ENCODE results near the gene ANGPTL4.
"Not testable (repeated sequence)": the region's sequence is repeated elsewhere in the genome, so short reads cannot be mapped to it uniquely, and the experiment has no call there.

The ANGPTL4 gene

DNA sequence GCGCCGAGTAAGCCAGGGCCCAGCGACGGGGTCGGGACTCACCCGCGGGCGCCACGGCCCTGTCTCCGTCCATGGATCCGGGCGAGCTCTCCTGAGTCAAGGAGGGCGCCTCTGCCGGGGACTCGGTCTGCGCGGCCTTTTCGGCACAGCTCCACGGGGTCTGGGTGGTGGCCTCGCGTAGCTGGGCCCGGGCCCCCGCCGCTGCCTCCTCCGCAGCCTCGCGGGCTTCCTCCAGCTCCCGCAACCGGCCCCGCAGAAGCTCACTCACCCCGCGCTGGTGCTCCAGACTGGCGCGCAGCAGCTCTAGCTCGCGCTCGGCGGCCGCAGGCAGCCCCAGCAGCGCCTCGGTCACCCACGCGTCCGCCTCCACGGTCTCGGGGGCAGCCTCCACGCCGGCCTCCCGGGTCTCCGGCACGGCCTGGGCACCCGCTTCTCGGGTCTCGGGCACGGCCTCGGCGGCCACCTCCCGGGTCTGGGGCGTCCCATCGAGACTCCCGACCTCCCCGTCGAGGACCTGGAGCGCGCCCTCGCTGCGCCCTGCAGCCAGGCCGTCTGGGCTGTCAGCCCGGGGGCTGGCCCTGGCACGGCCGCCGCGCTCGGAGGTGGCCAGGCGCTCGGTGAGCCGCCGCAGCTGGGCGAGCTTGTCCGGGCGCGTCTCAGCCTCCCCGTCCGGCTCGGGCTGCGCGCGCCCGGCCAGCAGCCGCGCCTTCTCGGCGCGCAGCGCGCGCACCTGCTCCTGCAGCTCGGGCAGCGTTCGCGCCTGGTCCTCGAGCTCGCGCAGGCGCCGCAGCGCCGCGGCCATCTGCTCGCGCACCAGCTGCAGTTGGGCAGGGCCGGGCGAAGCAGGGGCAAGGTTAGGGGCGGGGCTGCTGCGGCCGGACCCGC lies 29.3 kb upstream of the ANGPTL4 start:
- no peak for DNase-seq (ENCODE audit: low read depth in 1 of 2, low spot score in 1 of 2)

DNA sequence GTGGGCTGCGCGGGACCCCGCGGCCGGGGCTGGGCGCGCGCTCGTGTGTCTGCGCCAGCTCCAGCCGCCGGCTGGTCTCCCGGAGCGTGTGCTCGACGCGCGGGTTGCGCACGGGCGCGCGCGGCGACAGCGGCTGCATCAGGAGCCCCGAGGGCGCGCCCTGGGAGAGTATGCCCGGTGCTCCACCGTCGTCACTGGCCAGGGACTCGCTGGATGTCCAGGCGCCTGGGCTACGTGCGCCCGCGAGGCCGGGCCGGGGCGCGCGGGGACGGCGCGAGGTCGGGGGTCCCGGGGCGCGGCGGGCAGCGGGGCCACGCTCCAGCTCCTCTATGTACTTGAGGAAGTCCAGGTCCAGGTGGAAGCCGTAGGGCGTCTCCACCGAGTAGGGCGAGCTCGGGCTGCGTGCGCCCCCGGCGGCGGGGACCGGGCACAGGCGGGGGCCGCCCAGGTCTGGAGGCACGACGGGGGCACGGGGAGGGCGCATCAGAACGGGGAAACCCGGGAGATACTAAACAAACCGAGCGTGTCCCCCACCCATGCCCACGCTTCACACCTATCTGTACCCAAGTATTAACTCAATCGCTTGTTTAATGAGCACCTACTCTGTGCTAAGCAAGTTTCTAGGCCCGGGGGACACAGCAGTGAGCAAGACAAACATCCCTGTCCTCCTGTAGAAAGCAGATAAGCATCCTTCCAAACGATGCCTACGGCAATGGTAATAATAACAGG lies 28.4 kb upstream of the ANGPTL4 start:
- DNase-seq (ENCODE audit: low read depth in 1 of 2, low spot score in 1 of 2), result no peak

GRCh38 chr19:8336072-8336569 lies 27.8 kb upstream of the ANGPTL4 start:
- DNase-seq (ENCODE audit: low read depth in 1 of 2, low spot score in 1 of 2), result no peak

DNA sequence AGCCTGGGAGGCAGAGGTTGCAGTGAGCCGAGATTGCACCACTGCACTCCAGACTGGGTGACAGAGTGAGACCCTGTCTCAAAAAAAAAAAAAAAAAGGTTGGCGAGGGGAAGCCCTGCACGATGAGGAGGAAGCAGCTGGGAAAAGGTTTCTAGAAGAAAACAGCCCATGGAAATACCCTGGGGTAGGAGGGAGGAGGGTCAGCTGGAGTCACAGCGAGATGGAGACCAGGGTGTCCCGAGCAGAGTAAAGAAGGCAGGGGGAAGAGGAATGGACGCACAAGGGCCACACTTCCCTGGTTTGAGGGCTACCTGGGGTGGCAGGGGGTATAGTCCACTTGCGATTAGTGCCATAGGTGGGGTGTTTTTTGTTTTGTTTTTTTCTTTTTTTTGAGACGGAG lies 27.3 kb upstream of the ANGPTL4 start:
- no peak for DNase-seq (ENCODE audit: low read depth in 1 of 2, low spot score in 1 of 2)

DNA sequence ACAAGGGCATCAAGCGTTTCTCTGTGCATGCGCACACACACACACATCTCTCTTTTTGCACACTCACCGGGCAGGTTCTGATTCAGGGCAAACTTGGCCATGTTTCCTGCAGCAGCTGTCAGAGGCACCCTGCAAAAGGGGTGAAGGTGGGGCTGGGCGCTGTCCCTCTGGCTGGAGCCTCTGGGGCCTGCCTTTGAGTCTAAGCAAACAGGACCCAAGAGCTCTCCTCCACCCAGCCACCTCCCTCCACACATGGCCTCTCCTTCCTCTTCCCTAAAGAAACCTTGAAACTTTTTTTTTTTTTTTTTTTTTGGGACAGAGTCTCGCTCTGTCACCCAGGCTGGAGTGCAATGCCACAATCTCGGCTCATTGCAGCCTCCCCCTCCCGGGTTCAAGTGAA lies 26.2 kb upstream of the ANGPTL4 start:
- DNase-seq (ENCODE audit: low read depth in 1 of 2, low spot score in 1 of 2), result no peak

- no peak for DNase-seq (ENCODE audit: low read depth in 1 of 2, low spot score in 1 of 2)
Measured at GRCh38 chr19:8338835-8339234, 25.1 kb upstream of the ANGPTL4 start.

DNA sequence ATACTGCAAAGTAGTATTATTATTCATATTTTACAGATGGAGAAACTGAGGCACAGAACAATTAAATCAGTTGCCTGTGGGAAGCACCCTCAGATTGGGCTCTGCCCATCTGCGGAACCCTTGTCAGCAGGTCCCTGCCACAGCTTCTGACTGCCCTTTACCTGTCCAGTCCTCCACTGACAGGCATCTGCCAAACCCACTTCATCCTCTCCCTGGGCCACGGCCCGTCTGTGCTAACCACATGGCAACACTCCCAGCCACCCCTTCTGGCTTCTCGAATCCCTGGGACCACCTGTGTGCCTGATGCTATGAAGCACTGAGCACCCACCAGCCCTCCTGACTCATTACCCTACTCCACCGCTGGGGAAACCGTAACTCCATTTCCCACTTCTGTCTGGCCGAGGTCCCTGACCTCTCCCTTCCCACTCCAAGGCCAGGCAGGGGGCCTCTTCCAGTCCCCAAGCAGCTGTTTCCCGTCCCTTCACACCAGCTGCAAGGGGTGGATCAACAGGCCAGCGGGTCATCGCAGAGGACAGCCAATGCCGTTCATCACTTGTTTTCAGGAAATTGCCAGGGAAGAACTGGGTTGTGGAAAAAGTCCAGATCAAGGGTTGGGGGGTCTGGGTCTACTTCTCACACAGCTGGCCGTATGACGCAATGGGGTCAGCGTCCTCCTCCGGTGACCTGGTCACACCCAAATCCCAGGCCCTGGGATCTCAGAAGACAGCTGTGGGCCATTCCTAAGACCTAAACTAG lies 23.4 kb upstream of the ANGPTL4 start:
- no peak for DNase-seq (ENCODE audit: low read depth in 1 of 2, low spot score in 1 of 2)

GRCh38 chr19:8341504-8341903 lies 22.5 kb upstream of the ANGPTL4 start:
- DNase-seq (ENCODE audit: low read depth in 1 of 2, low spot score in 1 of 2), result not testable (repeated sequence)

DNA sequence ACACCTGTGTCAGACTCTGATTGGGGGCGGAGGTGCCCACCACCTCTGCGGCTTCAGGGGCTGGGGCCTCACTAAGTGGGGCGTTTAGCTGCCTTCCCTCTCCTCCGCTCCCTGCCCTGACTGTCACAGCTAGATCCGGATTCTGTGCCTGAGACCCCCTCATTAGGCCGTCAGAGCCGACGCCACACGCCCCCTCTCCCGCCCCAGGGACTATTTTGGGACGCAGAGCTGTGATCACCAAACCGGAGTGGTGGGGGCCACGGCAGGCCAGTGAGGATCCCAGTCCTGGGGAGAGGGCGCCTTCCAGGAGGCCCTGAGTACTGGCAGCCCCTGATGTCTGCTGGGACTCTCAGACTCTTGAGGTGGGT lies 21.7 kb upstream of the ANGPTL4 start:
- DNase-seq (ENCODE audit: low read depth in 1 of 2, low spot score in 1 of 2), result no peak

DNA sequence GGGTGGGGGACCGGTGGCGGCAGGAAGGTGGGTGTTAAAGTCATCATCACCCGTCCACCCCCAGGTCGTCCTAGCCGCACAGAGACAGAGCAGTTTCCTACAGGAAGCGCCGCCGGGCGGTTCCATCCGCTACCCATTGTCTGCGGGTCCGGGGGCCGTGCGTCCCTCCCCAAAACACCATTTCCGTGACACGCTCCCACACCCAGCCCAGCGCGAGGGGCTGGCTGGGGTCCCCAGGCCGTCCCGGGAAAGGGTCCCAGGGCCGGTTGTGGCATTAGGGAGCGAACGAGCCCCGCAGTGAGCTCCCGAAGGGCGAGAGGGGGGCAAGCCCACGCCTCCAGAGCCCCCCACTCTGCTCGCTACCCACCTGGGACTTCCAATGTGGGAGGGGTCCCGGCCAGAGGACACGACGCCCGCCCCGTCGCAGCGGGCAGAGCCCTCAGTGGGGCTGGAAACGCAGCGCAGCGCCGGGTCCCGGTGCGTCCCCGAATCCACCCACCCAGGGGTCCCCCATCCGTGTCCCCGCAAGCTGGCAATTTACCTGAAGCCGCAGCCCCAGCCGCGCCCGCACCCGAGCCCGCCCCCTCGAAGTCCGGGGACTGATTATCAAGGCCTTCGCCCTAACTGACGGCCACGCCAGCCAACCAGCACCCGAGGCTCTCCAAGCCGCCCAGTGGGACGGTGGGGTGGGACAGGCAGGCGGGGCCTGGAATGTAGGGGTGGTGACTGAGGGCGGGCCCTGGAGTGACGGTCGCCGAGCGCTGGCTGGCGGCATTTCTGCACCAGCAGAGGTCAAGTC lies 21.1 kb upstream of the ANGPTL4 start, which contains the start of gene KANK3:
TSS of gene KANK3 (minus strand) at position 579 of the 799 bp plus-strand sequence. CDS start 5,434 bp downstream, outside the sequence.
- DNase-seq (ENCODE audit: low read depth in 1 of 2, low spot score in 1 of 2), result peak; percentile 80 to 86

- no peak for DNase-seq (ENCODE audit: low read depth in 1 of 2, low spot score in 1 of 2)
Measured at GRCh38 chr19:8343483-8343844, 20.5 kb upstream of the ANGPTL4 start.

DNA sequence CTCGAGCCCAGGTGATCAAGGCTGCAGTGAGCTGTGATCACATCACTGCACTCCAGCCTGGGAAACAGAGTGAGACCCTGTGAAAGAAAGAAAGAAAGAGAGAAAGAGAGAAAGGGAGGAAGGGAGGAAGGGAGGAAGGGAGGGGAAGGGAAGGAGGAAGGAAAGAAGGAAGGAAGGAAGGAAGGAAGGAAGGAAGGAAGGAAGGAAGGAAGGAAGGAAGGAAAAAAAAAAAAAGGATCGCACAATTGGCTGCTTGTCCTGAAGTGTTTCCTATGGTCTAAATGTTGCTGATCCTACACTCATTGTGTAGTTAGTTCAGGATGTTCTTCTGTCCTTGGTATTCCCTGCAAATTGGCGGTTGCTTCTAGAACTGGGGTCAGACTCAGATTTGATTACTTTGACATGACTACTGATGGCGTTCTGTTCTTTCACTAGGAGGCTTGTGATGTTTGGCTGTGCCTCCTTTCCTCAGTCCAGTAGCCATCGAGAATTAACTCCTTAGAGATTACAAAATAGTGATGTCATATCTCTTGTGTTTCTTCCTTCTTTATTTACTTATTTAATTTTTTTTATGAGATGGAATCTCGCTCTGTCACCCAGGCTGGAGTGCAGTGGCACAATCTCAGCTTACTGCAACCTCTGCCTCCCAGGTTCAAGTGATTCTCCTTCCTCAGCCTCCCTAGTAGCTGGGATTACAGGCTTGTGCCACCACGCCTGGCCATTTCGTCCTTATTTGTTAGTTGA lies 14.2 kb upstream of the ANGPTL4 start:
- not testable (repeated sequence) for DNase-seq (ENCODE audit: low read depth in 1 of 2, low spot score in 1 of 2)

DNA sequence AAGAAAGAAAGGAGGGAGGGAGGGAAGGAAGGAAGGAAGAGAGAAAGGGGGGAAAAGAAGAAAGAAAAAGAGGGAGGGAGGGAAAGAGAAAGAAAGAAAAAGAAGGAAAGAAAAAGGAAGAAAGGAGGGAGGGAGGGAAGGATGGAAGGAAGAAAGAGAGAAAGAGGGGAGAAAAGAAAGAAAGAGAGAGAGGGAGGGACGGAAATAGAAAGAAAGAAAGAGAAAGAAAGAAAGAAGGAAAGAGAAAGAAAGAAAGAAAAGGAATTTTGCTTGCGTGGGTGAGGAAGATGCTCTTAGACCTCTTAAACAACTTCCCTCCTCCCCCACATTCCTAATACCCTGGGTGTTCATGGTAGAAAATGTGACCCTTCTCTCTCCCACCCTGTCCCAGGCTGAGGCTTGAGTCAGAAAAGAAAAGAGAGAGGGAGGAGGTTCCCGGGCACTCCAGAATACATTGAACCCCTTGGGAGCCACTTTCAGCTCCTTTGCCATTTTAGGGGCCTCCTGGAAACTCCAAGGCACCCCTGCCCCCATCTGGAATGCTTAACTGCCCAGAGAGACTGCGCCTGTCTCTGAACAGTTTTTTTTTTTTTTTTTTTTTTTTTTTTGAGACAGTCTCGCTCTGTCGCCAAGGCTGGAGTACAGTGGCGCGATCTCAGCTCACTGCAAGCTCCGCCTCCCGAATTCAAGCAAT lies 11.7 kb upstream of the ANGPTL4 start:
- DNase-seq (ENCODE audit: low read depth in 1 of 2, low spot score in 1 of 2), result no peak

DNA sequence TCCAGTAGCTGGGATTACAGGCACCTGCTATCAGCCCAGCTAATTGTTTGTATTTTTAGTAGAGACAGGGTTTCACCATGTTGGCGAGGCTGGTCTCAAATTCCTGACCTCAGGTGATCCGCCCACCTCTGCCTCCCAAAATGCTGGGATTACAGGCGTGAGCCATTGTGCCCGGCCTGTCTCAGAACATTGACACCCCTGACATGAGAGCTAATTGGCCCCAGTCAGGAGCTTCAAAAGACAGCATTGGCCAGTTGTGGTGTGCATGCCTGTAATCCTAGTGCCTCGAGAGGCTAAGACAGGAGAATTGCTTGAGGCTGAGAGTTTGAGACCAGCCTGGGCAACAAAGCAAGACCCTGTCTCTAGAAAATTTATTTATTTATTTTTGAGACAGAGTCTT lies 11.1 kb upstream of the ANGPTL4 start:
- not testable (repeated sequence) for DNase-seq (ENCODE audit: low read depth in 1 of 2, low spot score in 1 of 2)

DNA sequence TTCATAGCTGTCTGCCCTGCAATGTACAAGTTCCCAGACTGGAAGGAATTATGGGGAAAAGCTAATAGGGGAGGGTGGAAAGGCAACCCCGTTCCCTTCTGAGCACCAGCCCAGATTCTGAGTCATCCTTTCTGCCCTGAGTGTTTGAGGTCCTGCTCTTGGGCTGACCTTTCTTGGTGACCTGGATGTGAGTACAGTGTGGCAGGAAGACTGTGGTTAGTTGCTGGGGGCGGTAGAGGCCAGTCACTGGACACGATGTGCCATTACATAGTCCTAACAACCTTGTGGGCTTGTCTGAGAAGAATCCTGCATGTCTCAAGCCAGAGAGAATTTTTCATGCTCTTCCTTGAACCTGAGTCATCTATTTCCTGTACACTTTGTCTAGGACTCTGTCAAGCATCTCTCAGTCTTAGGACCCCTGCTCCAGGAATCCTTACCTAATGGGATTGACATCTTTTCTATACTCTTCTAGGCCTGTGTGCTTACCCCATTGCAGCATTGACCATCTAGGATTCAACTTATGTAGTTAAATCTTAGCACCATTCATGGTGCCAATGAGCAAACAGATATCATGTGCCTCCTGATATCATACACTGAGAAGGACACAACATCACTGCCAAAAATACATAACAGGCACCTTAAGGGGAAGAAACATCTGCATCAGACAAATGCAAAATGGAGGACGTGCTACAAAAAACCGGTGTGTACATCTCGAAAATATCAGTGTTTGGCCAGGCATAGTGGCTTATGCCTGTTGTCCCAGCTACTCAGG lies 8.1 kb upstream of the ANGPTL4 start:
- no peak for DNase-seq (ENCODE audit: low read depth in 1 of 2, low spot score in 1 of 2)

DNA sequence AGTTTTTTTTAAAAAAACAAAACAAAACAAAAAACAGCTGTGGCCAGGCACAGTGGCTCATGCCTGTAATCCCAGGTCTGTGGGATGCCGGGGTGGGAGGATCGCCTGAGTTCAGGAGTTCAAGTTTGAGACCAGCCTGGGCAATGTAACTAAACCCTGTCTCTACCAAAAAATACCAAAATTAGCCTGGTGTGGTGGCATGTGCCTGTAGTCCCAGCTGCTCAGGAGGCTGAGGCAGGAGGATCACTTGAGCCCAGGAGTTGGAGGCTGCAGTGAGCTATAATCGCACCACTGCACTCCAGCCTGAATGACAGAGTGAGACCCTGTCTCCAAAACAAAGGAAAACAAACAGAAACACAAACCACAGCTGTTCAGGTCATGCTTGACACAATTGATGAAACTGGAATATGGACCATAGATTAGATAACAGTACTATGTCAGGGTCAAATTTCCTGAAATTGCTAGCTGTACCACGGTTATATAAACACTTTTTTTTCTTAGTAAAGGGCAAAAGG lies 6.9 kb upstream of the ANGPTL4 start:
- no peak for DNase-seq (ENCODE audit: low read depth in 1 of 2, low spot score in 1 of 2)

- DNase-seq (ENCODE audit: low read depth in 1 of 2, low spot score in 1 of 2), result no peak
Measured at GRCh38 chr19:8358948-8359347, 5.0 kb upstream of the ANGPTL4 start.

- no peak for DNase-seq (ENCODE audit: low read depth in 1 of 2, low spot score in 1 of 2)
Measured at GRCh38 chr19:8360196-8360595, 3.8 kb upstream of the ANGPTL4 start.

All from activated T-helper 1 cell treated with anti-CD3 and anti-CD28 coated beads, Interleukin-2, amount 50 U/mL, for 16 hours (primary cell).